VCaP (cell line): ENCODE data around the gene ATG4C.
A peak's percentile ranks its signal among the peaks of the same experiment; 100 is the strongest.

Experiments used
- H3K27ac ChIP-seq: fragments of 450-650 bp; 2 replicates; pipeline ENCODE4 v1.5.1; 2017
- TF ChIP-seq, protein P1 (sequence below): fragments of 450-650 bp; conservative IDR thresholded peaks from 2 replicates; pipeline ENCODE4 v1.5.1; 2017; ENCODE audit warnings: mild to moderate bottlenecking, moderate library complexity

The ATG4C gene

DNA sequence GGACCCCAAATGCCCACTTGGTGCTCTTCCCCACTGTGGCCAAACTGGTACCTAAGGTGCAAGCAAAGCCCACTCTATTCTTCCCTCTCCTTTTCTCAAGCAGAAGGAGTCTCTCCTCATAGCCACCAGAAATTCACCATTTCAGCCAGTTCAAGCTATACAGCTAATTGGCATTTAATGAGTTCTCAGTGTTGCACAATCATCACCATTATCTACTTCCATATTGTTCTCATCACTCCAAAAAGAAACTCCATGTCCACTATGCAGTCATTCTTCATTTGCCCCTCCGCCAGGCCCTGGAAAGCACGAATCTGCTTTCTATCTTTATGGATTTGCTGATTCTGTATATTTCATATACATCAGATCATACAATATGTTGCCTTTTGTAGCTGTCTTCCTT lies 9.9 kb upstream of the ATG4C start:
- H3K27ac ChIP-seq = no peak overlapping the region
- TF ChIP-seq, protein P1, sequence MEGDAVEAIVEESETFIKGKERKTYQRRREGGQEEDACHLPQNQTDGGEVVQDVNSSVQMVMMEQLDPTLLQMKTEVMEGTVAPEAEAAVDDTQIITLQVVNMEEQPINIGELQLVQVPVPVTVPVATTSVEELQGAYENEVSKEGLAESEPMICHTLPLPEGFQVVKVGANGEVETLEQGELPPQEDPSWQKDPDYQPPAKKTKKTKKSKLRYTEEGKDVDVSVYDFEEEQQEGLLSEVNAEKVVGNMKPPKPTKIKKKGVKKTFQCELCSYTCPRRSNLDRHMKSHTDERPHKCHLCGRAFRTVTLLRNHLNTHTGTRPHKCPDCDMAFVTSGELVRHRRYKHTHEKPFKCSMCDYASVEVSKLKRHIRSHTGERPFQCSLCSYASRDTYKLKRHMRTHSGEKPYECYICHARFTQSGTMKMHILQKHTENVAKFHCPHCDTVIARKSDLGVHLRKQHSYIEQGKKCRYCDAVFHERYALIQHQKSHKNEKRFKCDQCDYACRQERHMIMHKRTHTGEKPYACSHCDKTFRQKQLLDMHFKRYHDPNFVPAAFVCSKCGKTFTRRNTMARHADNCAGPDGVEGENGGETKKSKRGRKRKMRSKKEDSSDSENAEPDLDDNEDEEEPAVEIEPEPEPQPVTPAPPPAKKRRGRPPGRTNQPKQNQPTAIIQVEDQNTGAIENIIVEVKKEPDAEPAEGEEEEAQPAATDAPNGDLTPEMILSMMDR = no peak

DNA sequence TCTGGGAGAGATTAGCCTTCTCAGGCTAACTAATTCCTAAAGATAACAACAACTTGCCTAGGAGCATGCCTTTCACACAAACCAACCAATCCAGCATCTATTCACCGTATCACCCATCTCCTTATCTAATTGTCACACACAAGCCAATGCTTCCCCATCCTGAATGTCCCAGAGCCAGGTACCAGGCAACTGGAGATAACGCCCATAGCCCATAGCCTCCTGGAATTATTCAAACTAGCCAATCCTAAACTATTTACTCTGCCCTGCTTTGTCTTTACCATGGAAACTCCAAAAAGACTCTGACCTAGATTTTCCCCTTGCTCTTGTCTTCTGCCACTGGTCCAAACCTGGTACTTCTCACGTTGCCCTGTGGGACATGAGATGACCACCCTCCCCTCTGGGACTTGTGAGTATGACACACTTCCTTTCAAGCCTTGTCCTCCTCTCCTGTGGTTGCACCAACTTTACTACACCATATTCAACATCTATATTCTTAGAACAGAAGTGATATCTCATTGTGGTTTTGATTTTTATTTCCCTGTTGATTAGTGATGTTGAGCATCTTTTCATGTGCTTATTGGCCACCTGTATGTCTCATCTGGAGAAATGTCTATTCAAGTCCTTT lies 8.8 kb upstream of the ATG4C start:
- TF ChIP-seq, protein P1 = no peak

DNA sequence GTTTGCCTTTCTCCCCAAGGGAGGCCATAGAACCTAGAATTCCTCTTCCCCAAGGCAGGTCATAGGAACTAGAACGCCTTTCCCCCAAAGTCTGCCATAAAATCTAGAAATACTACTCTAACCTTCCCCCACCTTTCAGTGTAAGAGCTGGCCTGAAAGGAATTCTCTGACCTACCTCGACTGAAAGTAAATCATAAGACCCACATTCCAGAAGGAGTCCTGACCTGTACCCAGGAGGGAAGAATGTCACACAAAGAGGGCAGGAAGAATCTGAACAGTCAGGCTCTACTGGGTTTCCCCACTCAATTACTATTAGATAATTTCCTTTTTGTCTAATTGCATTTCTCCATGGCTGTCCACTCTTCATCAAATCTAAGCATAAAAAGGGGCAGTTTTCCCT lies 5.7 kb upstream of the ATG4C start:
- TF ChIP-seq, protein P1 = no peak
- no peak overlapping the region for H3K27ac ChIP-seq

More for the DNA sequence above, 8.8 kb upstream of the ATG4C start:
- H3K27ac ChIP-seq = no peak overlapping the region

DNA sequence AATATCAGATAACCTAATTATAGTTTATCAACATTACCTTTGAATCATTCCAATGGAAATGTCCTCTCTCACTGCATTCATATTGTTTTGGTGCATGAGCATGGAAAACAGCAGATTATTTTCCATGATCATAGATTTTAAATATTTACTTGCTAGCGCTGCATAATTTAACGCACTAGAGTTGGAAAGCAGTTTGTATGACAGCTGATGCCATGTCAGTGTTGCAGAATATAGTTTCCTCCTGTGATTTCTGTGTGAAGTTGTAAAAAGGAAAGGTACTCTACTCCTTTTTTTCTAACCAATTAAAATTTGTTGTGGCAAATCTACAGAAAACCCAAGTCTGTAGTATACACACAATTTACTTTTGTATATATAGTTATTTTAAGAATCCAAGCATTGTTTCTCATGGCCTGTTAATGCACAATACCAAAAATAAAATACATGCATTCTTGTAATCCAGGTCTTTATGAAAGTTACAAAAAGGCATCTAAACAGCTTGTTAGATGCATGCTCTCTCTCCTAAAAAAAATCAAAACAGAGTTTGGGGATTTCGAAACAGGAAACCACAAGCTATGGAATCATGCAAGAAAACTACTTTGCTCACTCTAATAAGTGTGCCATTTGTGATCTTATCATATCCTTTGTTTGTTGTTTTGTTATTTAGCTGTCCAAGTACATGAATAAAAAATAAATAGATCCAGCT lies 1.9 kb upstream of the ATG4C start:
- no peak overlapping the region for H3K27ac ChIP-seq
- TF ChIP-seq, protein P1 = no peak

DNA sequence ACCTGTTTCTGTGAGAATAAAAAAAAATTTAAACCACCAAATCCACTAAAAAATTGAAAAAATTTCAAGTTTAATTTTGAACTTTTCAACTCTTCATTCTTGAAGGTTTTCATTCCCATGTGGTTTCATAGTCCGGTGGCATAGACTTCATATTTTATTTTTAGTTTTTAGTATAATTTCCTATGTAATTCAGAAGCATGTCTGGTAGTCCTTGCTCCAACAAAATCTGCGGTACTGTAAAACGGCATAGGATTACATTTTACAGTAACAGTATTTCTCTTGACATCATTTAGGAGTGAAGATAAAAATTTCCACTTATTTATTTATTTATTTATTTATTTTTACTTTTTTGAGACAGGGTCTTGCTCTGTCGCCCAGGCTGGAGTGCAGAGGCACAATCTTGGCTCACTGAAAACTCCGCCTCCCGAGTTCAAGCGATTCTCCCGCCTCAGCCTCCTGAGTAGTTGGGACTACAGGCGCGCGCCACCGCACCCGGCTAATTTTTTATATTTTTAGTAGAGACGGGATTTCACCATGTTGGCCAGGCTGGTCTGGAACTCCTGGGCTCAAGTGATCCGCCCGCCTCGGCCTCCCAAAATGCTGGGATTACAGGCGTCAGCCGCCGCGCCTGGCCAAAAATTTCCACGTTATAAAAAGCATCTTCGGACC lies 1.3 kb upstream of the ATG4C start:
- H3K27ac ChIP-seq = peak overlapping the region; percentile 91; the same call in 1 of the 2 replicates

DNA sequence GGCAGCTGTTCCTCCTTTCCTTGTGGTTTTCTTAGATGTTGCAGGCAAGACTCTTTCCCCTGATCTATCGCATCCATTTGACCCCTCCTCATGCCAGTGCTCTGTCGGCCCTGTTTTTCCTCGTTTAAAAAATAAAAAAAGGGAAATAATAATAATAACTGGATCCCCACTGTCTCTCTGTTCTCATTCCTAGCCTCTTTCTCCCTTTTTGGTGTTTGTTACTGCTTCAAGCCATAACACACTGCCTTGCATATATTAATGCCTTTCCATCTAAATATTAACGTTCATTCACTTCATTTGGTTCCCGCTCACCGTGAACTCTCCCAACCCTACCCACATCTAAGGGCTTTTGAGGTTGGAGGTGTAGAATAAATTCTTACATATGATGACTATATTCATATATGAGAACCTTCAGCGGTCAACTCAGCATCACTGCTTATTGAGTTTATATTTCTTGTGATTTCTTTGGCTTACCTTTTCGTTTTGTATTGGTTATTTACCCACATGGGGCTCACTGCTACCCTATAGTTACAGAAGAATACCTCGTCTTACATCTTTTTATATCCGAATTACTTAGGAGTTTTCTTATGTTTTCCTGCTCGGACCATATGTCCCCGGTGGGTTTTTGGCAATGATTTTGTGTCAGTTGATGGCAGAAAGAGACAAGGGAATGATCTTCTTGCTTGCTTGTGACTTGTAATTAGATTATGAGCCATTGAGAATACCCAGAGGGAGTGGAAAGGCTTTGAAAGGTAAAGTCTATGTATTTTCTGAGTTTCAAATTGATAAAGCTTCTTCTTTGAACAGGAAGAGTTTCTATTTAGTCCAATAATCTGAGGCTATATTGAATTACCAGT lies 805 bp downstream of the ATG4C start:
- peak overlapping the region; percentile 91 for H3K27ac ChIP-seq
- TF ChIP-seq, protein P1 = no peak

DNA sequence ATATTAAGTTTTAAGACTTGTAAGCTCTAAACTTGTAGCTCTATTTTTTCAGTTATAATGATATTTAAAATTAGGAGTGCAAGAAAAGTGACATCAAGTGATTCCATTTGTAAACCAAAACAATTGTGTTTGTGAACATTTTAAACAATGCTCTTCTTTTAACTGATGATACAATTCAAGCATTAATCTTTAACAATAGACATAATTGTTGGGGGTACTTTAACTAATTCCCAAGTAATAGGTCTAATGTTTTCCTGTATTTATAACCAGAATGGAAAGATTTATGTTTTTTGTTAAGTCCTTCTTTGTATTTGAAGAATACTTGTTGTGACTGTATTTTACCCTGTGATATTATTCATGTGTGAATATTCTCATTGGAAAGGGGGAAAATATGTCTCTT lies 6.8 kb downstream of the ATG4C start:
- TF ChIP-seq, protein P1 = no peak
- no peak overlapping the region for H3K27ac ChIP-seq
